Measurements from ENCODE around the gene ZNF358.

Gene ZNF358

DNA sequence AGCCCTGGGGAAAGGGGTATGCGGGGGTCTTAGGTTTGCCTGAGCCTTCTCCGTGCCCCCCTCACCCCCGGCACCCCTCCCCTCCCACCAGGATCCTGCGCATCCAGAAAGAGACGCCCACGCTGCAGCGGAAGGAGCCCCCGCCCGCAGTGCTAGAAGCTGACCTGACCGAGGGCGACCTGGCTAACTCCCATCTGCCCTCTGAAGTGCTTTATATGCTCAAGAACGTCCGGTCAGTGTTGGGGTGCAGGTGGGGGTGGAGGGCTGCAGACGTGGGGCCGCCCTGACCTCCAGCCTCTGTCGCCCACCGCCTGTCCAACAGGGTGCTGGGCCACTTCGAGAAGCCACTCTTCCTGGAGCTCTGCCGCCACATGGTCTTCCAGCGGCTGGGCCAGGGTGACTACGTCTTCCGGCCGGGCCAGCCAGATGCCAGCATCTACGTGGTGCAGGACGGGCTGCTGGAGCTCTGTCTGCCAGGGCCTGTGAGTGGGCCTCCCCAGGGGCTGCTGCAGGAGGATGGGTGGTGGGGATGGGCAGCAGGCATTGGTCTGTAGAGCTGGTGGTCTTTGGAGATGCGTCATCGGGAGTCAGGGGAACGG, 24.0 kb downstream of the ZNF358 start:
- DNase-seq, result no peak

GRCh38 chr19:7540761-7541474, 25.0 kb downstream of the ZNF358 start:
- no peak for DNase-seq

DNA sequence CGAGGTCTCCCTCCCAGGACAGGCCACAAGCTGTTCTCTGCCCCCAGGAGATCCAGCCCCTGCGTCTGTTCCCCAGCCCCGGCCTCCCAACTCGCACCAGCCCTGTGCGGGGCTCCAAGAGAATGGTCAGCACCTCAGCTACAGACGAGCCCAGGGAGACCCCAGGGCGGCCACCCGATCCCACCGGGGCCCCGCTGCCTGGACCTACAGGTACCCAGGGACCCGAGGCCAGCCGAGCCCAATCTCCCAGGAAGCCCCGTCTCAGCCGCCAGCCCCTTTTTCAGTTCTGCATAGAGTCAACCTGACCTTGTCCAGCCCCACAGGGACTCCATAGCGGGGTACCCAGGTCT, 25.5 kb downstream of the ZNF358 start:
- no peak for DNase-seq

- DNase-seq, result no peak
These were observed 26.0 kb downstream of the ZNF358 start for GRCh38 chr19:7541828-7542443.

DNA sequence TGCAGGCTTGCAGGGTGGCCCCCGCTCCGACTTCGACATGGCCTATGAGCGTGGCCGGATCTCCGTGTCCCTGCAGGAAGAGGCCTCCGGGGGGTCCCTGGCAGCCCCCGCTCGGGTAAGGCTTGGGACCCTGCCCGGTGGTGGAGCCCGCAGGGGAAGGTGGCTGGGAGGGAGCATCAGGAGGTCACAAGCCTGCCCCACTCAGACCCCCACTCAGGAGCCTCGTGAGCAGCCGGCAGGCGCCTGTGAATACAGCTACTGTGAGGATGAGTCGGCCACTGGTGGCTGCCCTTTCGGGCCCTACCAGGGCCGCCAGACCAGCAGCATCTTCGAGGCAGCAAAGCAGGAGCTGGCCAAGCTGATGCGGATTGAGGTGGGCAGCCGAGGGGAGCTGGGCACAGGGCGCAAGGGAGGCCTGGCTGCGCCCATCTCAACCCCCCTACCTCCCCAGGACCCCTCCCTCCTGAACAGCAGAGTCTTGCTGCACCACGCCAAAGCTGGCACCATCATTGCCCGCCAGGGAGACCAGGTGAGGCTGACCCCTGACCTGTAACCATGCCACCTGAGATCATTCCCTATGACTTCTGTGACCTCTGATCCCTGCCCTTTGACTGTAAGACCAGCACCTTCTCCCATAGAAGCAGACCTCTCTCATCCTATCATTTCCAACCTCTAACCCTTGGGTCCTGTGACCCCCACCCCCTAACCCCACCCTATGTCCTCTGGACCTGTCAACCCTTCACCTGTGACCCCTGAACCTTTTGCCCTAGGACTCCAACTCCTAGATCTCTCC, 26.8 kb downstream of the ZNF358 start:
- no peak for DNase-seq

- DNase-seq, result no peak
These were observed 28.7 kb downstream of the ZNF358 start for GRCh38 chr19:7544626-7545025.

GRCh38 chr19:7545300-7545699, 29.4 kb downstream of the ZNF358 start:
- DNase-seq, result no peak

- DNase-seq, result no peak
These were observed 30.0 kb downstream of the ZNF358 start for GRCh38 chr19:7545904-7546303.

DNA sequence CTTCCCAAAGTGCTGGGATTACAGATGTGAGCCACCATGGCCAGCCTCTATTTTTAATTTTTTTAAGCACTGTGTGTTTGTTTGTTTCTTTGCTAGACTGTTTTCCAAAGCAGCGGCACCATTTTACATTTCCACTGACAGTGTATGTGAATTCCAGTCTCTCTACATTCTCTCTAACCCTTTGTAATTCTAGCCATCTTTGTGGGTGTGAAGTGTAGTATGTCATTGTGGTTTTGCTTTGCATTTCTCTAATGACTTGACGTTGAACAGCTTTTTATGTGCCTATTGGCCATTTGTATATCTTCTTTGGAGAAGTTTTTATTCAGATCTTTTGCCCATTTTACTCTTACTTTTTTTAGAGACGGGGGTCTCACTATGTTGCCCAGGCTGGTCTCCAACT, 31.3 kb downstream of the ZNF358 start:
- no peak for DNase-seq

- no peak for DNase-seq
These were observed 33.7 kb downstream of the ZNF358 start for GRCh38 chr19:7549429-7550148.

- DNase-seq, result no peak
These were observed 34.4 kb downstream of the ZNF358 start for GRCh38 chr19:7550169-7550770.

GRCh38 chr19:7550987-7551761, 35.3 kb downstream of the ZNF358 start:
- DNase-seq, result no peak

DNA sequence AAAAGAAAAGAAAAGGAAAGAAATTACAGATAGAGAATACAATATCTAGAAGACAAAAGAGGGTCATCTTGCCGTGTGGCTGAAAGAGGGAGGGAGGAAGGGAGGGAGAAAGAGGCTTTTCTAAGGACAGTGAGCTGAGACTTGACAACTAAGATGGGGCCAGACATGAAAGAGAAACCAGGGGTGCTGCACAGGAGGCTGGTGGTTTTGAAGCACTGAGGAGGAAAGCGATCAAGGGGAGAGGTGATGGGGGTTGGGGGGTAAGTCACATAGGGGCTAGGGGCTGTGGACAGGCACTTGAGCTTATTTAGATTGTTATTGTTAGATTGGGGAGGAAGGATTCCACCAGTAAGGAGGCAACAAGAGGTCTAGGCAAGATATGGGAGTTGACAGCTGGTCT, 36.9 kb downstream of the ZNF358 start:
- DNase-seq, result no peak

DNA sequence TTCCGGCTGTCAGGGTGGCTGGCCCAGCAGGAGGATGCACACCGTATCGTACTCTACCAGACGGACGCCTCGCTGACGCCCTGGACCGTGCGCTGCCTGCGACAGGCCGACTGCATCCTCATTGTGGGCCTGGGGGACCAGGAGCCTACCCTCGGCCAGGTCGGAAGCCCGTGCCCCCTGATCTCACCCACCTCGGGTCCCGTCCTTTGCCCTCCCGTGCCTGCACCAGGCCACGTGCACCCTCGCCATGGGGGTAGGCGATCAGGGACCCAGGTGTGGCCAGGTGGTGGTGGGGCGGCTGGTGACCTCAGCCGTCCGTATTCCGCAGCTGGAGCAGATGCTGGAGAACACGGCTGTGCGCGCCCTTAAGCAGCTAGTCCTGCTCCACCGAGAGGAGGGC, 38.7 kb downstream of the ZNF358 start:
- DNase-seq, result no peak

DNA sequence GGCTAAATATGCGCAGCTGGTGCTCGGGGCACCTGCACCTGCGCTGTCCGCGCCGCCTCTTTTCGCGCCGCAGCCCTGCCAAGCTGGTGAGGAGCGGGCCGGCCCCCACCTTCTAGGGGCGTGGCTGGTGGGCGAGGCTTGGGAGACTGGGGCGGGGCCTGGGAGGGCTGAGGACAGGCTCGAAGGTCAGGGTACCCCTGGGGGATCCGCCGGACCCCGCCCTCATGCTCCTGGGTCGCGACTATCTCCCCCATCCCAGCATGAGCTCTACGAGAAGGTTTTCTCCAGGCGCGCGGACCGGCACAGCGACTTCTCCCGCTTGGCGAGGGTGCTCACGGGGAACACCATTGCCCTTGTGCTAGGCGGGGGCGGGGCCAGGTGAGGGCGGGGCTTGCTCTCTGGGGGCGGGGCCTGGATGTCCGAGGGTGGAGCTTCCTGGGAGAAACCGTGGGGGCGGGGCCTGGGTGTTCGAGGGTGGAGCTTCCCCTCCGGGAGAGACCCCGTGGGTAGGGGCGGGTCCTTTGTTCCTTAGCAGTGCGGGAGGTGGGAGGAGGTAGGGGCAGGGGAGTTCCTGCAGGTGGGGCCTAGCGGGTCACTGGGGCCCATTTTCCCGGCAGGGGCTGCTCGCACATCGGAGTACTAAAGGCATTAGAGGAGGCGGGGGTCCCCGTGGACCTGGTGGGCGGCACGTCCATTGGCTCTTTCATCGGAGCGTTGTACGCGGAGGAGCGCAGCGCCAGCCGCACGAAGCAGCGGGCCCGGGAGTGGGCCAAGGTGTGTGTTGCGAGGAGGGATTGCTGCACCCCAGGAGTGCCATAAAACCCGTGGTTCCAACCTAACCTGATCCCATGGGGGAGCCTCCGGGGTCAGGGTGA, 39.3 kb downstream of the ZNF358 start:
- no peak for DNase-seq

- DNase-seq, result no peak
These were observed 40.9 kb downstream of the ZNF358 start for GRCh38 chr19:7556696-7557315.

- no peak for DNase-seq
These were observed 42.8 kb downstream of the ZNF358 start for GRCh38 chr19:7558667-7559066.

DNA sequence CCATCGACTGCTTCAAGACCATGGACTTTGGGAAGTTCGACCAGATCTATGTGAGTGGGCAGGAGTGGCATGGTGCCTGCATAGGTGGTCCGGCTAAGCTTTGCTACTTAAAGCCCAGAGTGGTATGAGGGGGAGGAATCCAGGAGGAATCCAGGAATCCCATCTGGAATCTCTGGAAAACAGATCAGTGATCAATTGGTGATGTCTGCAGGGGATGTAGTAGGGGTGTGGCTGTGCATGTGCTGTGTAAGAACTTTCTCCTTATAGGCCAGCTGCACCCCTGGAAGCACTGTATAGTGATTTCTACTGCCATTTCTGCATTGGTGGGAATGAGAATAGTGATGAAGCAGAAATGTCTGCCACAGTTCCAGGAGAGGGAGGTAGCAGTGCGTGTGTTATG, 43.2 kb downstream of the ZNF358 start:
- no peak for DNase-seq

- no peak for DNase-seq
These were observed 44.4 kb downstream of the ZNF358 start for GRCh38 chr19:7560255-7560654.

DNA sequence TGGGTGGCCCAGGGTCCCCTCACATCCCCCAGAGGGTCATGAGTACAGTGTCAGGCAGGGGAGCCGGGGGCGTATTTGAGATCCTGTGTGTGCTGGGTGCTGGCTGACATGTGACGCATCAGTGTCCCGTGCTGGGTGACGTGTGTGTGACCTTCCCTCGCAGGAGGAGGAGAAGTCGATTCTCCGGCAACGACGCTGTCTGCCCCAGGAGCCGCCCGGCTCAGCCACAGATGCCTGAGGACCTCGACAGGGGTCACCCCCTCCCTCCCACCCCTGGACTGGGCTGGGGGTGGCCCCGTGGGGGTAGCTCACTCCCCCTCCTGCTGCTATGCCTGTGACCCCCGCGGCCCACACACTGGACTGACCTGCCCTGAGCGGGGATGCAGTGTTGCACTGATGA, 45.4 kb downstream of the ZNF358 start:
- no peak for DNase-seq

Measured in DMS153 (cell line).